Endothelial cell of hepatic sinusoid (primary cell): Measurements from ENCODE around the gene TMEM62.
"Not testable (repeated sequence)": the region's sequence is repeated elsewhere in the genome, so short reads cannot be mapped to it uniquely, and the experiment has no call there.

ENCODE experiments used
- in situ Hi-C: cut with HindIII; loops from 2 replicates; pipeline ENCODE4 v1.10.0; 2017; ENCODE audit warnings: low sequenced_read_pairs

The TMEM62 gene

DNA sequence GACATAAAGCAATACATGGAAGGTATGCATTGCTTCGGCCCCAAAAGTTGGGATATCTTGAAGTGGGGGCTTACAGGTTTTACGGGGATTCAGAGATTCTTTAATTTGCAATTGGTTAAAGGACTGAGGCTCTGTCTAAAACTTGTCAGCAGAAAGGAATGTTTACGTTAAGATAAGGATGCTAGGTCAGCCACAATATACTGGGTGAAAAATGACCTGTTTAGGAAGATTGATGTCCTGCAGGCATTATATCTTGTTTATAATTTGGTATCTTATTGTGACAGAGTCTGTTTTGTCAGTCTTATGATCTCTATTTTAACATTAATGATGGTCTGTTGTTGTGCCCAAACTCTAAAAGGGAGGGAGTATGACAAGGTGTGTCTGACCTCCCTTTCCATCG is 36.5 kb downstream of the TMEM62 start:
- in situ Hi-C loops, result no loop called here

DNA sequence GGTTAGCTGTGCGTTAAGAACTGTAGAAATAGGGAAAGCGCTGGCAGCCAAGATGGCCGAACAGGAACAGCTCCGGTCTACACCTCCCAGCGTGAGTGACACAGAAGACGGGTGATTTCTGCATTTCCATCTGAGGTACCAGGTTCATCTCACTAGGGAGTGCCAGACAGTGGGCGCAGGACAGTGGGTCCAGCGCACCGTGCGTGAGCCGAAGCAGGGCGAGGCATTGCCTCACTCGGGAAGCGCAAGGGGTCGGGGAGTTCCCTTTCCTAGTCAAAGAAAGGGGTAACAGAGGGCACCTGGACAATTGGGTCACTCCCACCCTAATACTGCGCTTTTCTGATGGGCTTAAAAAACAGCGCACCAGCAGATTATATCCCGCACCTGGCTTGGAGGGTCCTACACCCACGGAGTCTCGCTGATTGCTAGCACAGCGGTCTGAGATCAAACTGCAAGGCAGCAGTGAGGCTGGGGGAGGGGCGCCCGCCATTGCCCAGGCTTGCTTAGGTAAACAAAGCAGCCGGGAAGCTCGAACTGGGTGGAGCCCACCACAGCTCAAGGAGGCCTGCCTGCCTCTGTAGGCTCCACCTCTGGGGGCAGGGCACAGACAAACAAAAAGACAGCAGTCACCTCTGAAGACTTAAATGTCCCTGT is 42.4 kb downstream of the TMEM62 start:
- in situ Hi-C loops, result not testable (repeated sequence)

DNA sequence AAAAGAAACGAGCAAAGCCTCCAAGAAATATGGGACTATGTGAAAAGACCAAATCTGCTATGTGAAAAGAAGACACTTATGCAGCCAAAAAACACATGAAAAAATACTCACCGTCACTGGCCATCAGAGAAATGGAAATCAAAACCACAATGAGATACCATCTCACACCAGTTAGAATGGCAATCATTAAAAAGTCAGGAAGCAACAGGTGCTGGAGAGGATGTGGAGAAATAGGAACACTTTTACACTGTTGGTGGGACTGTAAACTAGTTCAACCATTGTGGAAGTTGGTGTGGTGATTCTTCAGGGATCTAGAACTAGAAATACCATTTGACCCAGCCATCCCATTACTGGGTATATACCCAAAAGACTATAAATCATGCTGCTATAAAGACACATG is 43.8 kb downstream of the TMEM62 start:
- in situ Hi-C loops, result not testable (repeated sequence)

DNA sequence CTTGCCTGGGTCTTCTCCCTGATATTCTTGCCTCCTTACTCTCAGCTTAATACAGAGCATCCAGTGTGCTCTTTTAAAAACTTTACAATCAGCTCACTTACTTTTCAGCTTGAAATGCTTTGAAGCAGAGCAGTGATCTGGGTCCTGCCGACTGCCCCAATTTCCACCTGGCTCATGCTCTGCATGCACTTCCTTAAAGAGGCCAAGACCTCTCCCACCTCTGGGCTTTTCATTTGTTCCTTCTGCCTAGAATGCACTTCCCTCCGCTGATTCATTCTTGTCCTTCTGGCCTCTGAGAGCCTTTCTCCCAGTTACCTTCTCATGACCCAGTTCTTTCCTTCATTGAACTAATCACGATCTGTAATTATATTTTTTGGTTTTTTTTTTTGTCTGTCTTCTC is 49.9 kb downstream of the TMEM62 start:
- in situ Hi-C loops, result no loop called here

DNA sequence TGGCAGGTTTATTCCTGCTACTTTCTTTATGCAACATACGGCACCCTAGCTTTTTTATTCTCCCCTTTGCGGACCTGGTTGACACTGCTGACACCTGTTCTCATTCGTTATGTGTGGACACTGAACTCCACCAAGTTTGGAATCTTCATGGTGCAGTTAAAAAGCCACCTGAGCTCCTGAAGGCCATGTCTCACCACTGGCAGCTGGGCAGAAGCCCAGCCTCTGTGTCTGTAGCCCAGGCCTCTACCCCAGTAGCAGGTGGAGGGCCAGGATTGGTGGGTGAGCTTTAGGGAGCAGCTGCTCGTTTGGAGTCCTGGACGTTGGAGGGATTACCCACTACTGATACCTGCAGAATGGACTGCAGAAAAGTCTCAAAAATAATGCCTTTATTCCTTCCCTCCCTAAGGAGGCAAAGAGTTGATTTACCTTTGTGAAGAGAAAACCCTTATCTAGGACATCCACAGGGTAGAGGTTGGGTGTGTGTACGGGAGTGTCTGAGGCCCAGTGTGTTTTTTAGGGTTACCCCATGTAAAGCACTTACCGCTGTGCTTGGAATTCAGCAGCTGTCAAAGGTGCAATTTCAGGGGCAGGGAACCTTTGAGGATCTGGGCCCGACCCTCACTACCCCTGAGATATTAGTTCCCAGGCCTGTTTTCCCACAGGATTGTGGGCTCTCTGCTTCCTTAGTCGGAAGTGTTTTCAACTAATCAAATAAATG is 51.2 kb downstream of the TMEM62 start:
- in situ Hi-C loops, result no loop called here

DNA sequence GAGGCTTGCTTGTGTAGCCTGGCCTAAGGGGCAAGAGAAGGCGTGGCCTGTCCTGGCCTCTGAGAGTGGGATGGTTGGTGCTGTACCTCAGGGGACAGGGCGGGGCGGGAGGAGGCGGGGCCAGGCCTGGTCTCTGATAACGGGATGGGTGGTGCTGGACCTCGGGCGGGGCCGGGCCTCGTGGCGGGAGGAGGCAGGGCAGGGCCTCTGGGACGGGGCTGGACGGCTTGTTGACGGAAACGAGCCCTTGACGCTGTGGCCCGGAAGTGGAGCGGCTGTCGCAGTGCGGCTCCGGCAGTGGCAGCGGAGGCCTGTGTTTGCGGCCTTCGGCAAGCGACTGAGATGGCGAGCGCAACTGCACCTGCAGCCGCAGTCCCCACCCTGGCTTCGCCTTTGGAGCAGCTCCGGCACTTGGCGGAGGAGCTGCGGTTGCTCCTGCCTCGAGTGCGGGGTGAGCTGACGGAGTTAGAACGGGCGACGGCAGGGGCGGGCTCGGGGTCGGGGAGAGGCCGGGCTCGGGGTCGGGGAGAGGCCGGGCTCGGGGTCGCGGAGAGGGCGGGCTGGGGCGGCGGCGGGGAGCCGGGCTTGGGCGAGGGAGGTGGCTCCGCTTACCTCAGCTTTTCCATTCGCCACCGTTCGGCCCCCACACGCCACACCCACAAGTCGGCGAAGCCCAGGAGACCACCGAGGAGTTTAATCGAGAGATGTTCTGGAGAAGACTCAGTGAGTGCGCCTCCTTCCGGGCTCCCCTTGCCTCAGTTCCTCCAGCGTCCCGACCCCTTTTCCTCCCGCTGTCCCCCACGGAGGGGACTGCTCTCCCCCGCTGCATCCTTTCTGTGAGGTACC is 52.0 kb downstream of the TMEM62 start, which contains the start of gene CCNDBP1:
TSS of gene CCNDBP1 (plus strand) at position 247 of the 846 bp plus-strand sequence. CDS start at position 343, 96 bp downstream.
- in situ Hi-C loops, result no loop called here

DNA sequence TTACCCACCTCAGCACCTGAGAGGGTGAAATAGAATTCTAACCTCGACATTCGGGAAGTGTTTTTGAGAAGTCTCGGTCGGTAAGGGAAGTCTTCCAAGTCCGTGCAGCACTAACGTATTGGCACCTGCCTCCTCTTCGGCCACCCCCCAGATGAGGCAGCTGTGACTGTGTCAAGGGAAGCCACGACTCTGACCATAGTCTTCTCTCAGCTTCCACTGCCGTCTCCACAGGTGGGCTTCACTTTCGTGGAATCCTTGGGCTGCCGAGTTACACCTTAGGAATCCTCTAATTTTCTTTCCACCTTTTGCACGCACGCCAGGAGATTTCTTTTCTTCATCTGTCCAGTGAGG is 52.6 kb downstream of the TMEM62 start:
- in situ Hi-C loops, result no loop called here

DNA sequence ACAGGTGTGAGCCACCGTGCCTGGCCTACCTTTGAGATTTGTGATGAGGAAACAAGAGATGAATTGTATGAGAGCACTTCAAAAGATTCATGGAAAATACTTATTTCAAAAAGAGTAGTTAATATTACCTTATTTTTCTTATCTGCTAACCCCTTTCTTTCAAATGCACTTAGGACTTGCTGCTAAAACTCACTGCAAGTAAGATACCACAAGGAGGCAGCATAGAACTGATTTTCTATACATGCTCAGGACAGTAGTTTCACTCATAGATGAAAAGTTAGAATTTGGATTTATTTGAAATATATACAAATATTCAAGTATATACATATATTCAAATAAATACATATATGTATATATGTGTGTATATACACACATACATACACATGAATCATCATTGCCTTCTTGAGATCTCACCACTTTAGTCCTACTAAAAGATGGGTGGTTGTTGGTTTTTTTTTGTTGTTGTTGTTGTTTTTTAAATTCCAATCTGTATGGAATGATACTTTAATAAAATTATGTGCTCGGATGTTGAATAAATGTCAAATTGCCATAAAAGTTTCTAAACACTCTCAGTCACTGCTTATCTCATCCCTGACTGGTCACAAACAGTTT is 54.3 kb downstream of the TMEM62 start:
- in situ Hi-C loops, result no loop called here

DNA sequence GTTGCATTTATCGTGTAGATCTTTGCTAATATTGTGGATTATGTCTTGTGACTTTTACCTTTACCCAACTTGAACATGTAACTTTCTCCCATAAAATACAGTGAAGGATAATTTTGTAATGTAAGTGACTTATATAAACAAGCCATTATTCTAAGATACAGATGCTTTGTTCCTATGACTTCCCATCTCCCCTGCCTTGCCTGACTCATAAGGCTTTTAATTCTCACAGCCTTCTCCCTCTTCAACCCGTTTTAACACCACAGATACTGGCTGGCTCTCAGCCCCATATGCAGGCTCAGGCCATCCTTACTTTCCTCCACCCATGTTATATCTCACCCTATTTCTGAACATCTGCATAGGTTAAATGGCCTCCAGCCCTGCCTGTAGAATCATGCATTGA is 55.9 kb downstream of the TMEM62 start:
- in situ Hi-C loops, result no loop called here

DNA sequence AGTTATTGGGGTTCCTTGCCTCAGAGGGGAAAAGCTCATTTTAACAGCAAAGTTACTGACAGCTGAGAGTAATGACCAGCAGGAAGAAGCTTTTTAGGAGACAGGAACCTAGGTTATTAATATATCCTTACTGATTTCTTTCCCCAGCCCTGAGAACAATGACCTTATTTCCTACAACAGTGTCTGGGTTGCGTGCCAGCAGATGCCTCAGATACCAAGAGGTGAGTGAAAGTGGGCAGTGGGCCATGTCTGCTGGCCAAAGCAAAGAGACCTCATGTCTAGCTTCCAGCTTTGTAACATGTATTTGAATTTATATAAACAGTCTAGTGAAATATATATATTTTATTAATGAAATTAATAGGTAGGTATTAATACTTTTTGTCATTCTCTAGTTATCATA is 56.8 kb downstream of the TMEM62 start:
- in situ Hi-C loops, result loop anchor here (5.0 kb wide), 2 partner anchors 47 to 88 kb away; no protein-coding TSS in a partner anchor

DNA sequence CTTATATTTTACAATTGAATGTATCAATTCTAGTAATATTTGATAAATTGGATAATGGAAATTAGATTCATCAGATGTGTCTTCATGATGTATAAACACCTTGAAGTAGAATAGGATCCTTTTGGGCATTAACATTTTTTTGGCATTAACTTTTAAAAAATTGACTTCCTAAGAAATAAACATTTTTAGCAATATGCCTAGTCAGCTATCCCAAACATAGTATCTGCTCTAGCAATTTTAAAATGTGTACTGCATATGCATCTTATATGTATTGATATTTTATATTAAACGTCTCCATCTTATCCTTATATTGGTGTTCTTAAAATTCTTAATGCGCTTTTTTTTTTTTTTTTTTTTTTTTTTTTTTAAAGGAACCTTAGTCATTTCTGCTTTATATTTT is 60.3 kb downstream of the TMEM62 start:
- in situ Hi-C loops, result loop anchor here (5.0 kb wide), 2 partner anchors 44 to 91 kb away; no protein-coding TSS in a partner anchor

DNA sequence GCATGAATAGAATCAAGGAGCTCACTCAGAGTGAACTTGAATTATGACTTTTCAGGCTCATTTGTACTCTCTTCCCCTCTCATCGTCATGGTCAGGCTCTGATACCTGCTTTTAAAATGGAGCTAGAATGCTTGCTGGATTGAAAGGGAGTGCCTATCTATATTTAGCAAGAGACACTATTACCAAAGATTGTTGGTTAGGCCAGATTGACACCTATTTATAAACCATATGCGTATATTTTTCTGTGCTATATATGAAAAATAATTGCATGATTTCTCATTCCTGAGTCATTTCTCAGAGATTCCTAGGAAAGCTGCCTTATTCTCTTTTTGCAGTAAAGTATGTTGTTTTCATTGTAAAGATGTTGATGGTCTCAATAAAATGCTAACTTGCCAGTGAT is 61.4 kb downstream of the TMEM62 start:
- in situ Hi-C loops, result loop anchor here (5.0 kb wide), 2 partner anchors 43 to 92 kb away; no protein-coding TSS in a partner anchor

DNA sequence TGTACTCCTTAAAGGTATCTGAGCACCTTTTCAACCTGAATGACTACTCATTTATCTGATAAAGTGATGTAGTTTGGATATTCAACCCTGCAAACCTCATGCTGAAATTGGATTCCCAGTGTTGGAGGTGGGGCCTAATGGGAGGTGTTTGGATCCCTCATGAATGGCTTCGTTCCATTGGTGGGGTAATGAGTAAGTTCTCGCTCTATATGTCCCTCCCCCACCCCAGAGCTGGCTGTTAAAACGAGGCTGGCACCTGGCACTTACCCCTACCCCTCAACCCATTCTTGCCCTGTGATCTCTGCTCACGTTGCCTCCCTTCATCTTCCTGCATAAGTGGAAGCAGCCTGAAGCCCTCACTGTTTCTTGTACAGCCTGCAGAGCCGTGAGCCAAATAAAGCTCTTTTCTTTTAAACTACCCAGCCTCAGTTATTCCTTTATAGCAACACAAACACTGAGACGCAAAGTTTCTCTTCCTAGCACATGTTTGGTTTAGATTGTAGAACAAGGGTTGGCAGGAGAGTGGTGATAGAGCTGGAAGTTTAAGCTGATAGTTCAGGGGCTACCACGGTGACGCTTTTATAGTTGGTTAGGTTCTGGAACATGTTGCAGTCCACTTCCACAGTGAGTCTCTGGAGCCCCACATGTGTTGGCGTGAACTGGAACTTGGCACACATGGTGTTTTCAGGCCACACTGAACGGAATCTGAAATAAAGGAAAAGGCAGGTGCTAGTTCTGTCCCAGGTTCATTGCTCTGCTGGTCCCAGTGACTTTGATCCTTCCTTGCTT is 63.6 kb downstream of the TMEM62 start:
- in situ Hi-C loops, result no loop called here

DNA sequence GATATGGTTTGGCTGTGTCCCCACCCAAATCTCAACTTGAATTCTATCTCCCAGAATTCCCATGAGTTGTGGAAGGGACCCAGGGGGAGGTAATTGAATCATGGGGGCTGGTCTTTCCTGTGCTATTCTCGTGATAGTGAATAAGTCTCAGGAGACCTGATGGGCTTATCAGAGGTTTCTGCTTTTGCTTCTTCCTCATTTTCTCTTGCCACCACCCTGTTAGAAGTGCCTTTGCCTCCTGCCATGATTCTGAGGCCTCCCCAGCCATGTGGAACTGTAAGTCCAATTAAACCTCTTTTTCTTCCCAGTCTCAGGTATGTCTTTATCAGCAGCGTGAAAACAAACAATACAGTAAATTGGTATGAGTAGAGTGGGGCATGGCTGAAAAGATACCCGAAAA is 64.4 kb downstream of the TMEM62 start:
- in situ Hi-C loops, result not testable (repeated sequence)

DNA sequence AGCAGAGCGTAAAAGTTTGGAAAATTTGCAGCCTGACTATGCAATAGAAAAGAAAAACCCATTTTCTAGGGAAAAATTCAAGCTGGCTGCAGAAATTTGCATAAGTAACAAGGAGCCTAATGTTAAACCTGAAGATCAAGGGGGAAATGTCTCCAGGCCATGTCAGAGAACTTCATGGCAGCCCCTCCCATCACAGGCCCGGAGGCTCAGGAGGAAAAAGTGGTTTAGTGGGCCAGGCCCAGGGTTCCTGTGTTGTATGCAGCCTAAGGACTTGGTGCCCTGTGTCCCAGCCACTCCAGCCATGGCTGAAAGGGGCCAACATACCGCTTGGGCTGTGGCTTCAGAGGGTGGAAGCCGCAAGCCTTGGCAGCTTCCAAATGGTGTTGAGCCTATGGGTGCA is 65.2 kb downstream of the TMEM62 start:
- in situ Hi-C loops, result not testable (repeated sequence)

DNA sequence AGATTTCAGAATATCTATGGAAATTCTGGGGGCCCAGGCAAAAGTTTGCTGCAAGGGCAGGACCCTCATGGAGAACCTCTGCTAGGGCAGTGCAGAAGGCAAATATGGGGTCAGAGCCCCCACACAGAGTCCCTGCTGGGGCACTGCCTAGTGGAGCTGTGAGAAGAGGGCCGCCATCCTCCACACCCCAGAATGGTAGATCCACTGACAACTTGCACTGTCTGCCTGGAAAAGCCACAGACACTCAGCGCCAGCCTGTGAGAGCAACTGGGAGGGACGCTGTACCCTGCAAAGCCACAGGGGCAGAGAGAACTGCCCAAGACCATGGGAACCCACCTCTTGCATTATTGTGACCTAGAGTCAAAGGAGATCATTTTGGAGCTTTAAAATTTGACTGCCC is 65.6 kb downstream of the TMEM62 start:
- in situ Hi-C loops, result no loop called here

DNA sequence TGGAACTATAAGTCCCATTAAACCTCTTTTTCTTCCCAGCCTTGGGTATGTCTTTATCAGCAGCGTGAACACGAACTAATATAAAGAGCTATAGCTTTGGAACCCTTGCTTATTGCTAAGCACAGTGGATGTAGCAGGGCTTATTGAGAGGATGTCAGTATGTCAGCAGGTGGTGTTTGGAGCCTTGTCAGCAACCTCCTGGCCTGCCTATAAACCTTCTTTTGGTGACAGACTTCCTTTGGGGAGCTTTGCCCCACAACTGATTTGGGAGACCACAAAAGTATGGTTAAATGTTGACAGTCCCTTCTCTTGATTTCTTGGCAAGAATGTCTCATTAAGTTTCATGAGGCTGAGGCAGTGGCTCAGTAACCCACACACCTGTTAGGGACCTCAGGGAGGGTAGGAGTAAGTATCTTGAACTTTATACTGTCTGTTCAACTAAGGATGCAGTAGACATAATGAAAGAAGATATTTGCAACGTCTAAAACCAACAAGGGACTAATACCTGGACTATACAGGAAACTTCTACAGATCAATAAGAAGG is 66.6 kb downstream of the TMEM62 start:
- in situ Hi-C loops, result no loop called here

DNA sequence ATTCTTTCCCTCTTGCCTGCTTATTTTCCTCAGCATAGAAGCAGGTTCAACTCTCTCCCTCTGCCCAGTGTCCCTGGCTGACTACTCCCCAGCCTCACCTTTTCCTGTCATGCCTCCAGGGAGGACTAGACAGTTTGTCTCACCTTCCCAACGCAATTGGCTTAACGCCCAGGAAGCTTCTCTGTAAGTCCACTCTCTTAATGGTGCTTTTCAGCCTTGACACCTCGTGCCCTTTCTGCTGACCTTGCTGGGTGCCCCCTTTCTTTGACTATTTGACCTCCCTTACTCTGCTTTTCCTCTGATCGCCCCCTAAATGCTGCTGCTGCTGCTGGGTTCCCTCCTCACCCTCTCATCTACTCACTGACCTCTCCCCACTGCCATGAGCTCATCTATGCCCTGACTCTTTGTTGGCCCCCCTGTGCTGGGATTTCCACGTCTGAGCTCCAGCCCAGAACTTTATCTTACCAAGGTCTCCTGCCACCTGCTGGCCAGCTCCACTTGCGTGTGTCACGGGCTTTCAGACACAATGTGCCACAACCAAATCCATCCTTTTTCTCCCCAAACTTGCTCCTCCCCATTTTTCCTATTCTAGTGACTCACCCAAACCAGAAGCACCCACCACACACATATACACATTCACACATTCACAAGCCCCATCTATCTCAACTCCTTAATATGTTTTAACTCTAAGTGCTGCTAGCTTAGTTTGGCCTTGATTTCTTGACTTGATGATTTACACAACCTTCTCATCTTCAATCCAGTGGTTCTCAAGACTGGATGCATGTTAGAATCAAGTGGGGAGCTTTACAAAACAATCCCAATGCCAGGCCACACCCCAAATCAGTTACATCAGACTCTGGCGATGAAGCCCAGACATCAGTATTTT is 70.9 kb downstream of the TMEM62 start:
- in situ Hi-C loops, result no loop called here

DNA sequence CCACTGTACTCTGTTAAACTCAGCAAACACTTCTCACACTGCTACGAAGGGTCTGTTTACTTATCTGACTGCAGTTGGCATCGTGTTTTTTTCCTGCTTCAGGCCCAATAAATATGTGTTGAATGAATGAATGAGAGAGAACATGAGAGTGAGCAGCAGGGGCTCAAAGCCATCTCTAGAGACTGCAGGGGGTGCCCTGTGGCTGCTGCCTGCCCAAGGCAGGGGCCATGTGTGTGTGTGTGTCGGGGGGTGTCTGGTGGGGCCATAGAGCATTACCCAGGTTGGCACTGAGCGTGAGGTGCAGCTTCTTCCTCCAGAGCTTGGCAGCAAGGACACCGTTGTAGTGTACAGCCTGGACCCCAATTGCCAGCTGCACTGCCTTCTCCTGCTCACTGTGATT is 72.7 kb downstream of the TMEM62 start:
- in situ Hi-C loops, result loop anchor here (5.0 kb wide), 1 partner anchor 81 kb away; no protein-coding TSS in a partner anchor
